ENCODE results near the gene DNAJB11. TPM values are rescaled to one million over a fixed set of nuclear protein-coding genes. Genes with fewer than 3 reads are reported as not detected.
"Not testable (repeated sequence)": the region's sequence is repeated elsewhere in the genome, so short reads cannot be mapped to it uniquely, and the experiment has no call there.

Gene DNAJB11
- total RNA-seq, 1 donor from 2014 or later = 94.5 TPM

- Histone ChIP-seq H3K27me3 (ENCODE audit: control insufficient read depth, insufficient read depth, low read length) (no peaks in the 10 kb centered on the region), H3K4me3 (ENCODE audit: low read depth, low read length) (peak overlapping the region; percentile 98), H3K36me3 (ENCODE audit: control insufficient read depth, insufficient read depth, low read length) (no peaks in the 10 kb centered on the region)
- no peak for DNase-seq (ENCODE audit: low read depth)
- no peak for FAIRE-seq
- no peak for TF ChIP-seq CTCF (IDR thresholded peaks at IDR 0.05; ENCODE audit: insufficient read depth, low read length, severe bottlenecking)
Observed at GRCh38 chr3:186566772-186567071, 3.8 kb upstream of the DNAJB11 start.

GRCh38 chr3:186567072-186567921, 3.2 kb upstream of the DNAJB11 start, which contains the start of gene TBCCD1:
Gene TBCCD1 (minus strand): TSS chr3:186567339. CDS start chr3:186564329, 3,010 bp downstream.
- no peak for FAIRE-seq
- H3K36me3 ChIP-seq (ENCODE audit: control insufficient read depth, insufficient read depth, low read length) = no peaks in the 10 kb centered on the region
- H3K4me3 ChIP-seq (ENCODE audit: low read depth, low read length) = peak within 1 kb of the TSS; percentile 98
- DNase-seq (ENCODE audit: low read depth) = peak; percentile 75
- no peak for TF ChIP-seq CTCF (IDR thresholded peaks at IDR 0.05; ENCODE audit: insufficient read depth, low read length, severe bottlenecking)
- no peaks in the 10 kb centered on the region for H3K27me3 ChIP-seq (ENCODE audit: control insufficient read depth, insufficient read depth, low read length)

GRCh38 chr3:186569361-186569760, 1.2 kb upstream of the DNAJB11 start:
- not testable (repeated sequence) for DNase-seq (ENCODE audit: low read depth); FAIRE-seq; H3K36me3 ChIP-seq (ENCODE audit: control insufficient read depth, insufficient read depth, low read length); H3K27me3 ChIP-seq (ENCODE audit: control insufficient read depth, insufficient read depth, low read length)
- peak overlapping the region; percentile 47 for H3K4me3 ChIP-seq (ENCODE audit: low read depth, low read length)

- FAIRE-seq = no peak
- Histone ChIP-seq H3K36me3 (ENCODE audit: control insufficient read depth, insufficient read depth, low read length) (no peaks in the 10 kb centered on the region), H3K4me3 (ENCODE audit: low read depth, low read length) (peak overlapping the region; percentile 47), H3K27me3 (ENCODE audit: control insufficient read depth, insufficient read depth, low read length) (no peaks in the 10 kb centered on the region)
- DNase-seq (ENCODE audit: low read depth) = no peak
- TF ChIP-seq CTCF (IDR thresholded peaks at IDR 0.05; ENCODE audit: insufficient read depth, low read length, severe bottlenecking) = no peak
Observed at GRCh38 chr3:186569779-186570095, 783 bp upstream of the DNAJB11 start.

GRCh38 chr3:186570941-186571643, 572 bp downstream of the DNAJB11 start:
- Histone ChIP-seq H3K27me3 (ENCODE audit: control insufficient read depth, insufficient read depth, low read length) (no peaks in the 10 kb centered on the region), H3K4me3 (ENCODE audit: low read depth, low read length) (peak overlapping the region; percentile 66), H3K36me3 (ENCODE audit: control insufficient read depth, insufficient read depth, low read length) (peaks cover 4% of the 10 kb centered on the region)
- DNase-seq (ENCODE audit: low read depth) (no peak), FAIRE-seq (no peak)
- TF ChIP-seq CTCF (IDR thresholded peaks at IDR 0.05; ENCODE audit: insufficient read depth, low read length, severe bottlenecking) = no peak

- Histone ChIP-seq H3K4me3 (ENCODE audit: low read depth, low read length) (peak overlapping the region; percentile 66), H3K27me3 (ENCODE audit: control insufficient read depth, insufficient read depth, low read length) (no peaks in the 10 kb centered on the region), H3K36me3 (ENCODE audit: control insufficient read depth, insufficient read depth, low read length) (peaks cover 6% of the 10 kb centered on the region)
- no peak for TF ChIP-seq CTCF (IDR thresholded peaks at IDR 0.05; ENCODE audit: insufficient read depth, low read length, severe bottlenecking)
- DNase-seq (ENCODE audit: low read depth) (no peak), FAIRE-seq (no peak)
Observed at GRCh38 chr3:186571644-186572013, 1.1 kb downstream of the DNAJB11 start.
